ENCODE results near the gene NRSN2. TPM values are rescaled to one million over a fixed set of nuclear protein-coding genes. Genes with fewer than 3 reads are reported as not detected.
"Not testable (repeated sequence)": the region's sequence is repeated elsewhere in the genome, so short reads cannot be mapped to it uniquely, and the experiment has no call there.

NRSN2 gene
- total and polyA plus RNA-seq, 2 of the 4 experiments (the other 2 are of a cell fraction) = 9.9 to 101 TPM

DNA sequence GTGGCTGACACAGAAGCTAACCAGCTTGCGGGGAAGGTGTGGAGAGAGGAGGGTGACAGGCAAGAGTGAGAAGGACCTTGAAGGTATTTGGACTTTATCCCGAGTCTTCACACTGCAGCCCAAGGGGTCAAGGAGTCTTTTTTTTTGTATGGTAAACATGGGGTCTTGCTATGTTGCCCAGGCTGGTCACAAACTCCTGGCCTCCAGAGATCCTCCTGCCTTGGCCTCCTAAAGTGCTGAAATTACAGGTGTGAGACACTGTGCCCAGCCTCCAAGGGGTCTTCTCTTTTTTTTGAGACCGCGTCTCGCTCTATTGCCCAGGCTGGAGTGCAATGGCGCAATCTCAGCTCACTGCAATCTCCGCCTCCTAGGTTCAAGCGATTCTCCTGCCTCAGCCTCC, 12.3 kb upstream of the NRSN2 start (continued):
- TF ChIP-seq POLR2A (IDR thresholded peaks at IDR 0.05; ENCODE audit: low read depth, low read length) = no peak
- TF ChIP-seq MXI1 (IDR thresholded peaks at IDR 0.05; ENCODE audit: borderline replicate concordance, low read depth, low read length) = no peak
- TF ChIP-seq NFE2L2 (IDR thresholded peaks at IDR 0.05; ENCODE audit: low read depth, low read length) = no peak
- TF ChIP-seq SMC3 (IDR thresholded peaks at IDR 0.05; ENCODE audit: low read depth, low read length) = no peak
- TF ChIP-seq MAZ (IDR thresholded peaks at IDR 0.05; ENCODE audit: borderline replicate concordance, low read depth, low read length) = no peak
- TF ChIP-seq CEBPB (IDR thresholded peaks at IDR 0.05; ENCODE audit: low read depth, low read length) = no peak

DNA sequence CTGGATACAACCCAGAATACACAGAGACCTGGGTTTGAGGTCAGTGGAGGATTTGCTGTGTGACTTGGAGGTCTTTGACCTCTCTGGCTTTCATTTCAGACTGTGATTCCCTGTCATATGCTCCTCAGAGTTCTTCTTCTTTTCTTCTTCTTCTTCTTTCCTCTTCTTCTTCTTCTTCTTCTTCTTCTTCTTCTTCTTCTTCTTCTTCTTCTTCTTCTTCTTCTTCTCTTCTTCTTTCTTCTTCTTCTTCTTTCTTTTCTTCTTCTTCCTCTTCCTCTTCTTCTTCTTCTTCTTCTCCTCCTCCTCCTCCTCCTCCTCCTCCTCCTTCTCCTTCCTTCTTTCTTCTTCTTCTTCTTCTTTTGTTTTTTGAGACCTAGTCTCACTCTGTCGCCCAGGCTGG, 10.9 kb upstream of the NRSN2 start:
- ATAC-seq (ENCODE audit: low read depth); H4K8ac ChIP-seq (ENCODE audit: low read depth in 2 of 2, low read length in 2 of 2); CTCF ChIA-PET; H3K14ac ChIP-seq (replicated peaks; ENCODE audit: low read depth, low read length); H4K91ac ChIP-seq (ENCODE audit: insufficient read depth, low read depth, low read length); H2BK20ac ChIP-seq (ENCODE audit: low read depth, low read length); H3K4me2 ChIP-seq (ENCODE audit: low read depth, low read length); H3K9ac ChIP-seq (ENCODE audit: low read depth, low read length); H3K18ac ChIP-seq (ENCODE audit: low read depth, low read length); H3K56ac ChIP-seq (ENCODE audit: extremely low read depth, insufficient read depth, low read length); H2BK5ac ChIP-seq (ENCODE audit: low read depth, low read length, poor library complexity, severe bottlenecking); H4K5ac ChIP-seq (ENCODE audit: low read depth, low read length); H3K4me3 ChIP-seq (ENCODE audit: insufficient read depth, low read depth, low read length); H3K36me3 ChIP-seq (ENCODE audit: control insufficient read depth, insufficient read depth, low read length); H3K9me3 ChIP-seq (ENCODE audit: control insufficient read depth, insufficient read depth, low read length); DNase-seq; H3K9me1 ChIP-seq (ENCODE audit: insufficient read depth, low read length); dilution Hi-C loops (cut with HindIII; ENCODE audit: low sequenced_read_pairs, unreplicated experiment); H2AK5ac ChIP-seq (ENCODE audit: low read depth, low read length); H3K27ac ChIP-seq (ENCODE audit: insufficient read depth, low read length); H3K4ac ChIP-seq (ENCODE audit: low read depth, low read length); H2BK15ac ChIP-seq (ENCODE audit: low read depth, low read length); H2BK120ac ChIP-seq (ENCODE audit: low read depth, low read length); intact Hi-C loops (cut with micrococcal nuclease); H2AK9ac ChIP-seq (replicated peaks; ENCODE audit: low read depth, low read length, poor library complexity); POLR2A ChIA-PET (ENCODE audit: unreplicated experiment); H3K4me1 ChIP-seq (ENCODE audit: control insufficient read depth, insufficient read depth, low read length); H3K23ac ChIP-seq (ENCODE audit: low read depth, low read length); H3K27me3 ChIP-seq (ENCODE audit: control insufficient read depth, insufficient read depth, low read length); H4K20me1 ChIP-seq (ENCODE audit: insufficient read depth, low read length); BruUV-seq (replicated peaks); H3K79me1 ChIP-seq (ENCODE audit: low read depth in 1 of 2, low read length in 2 of 2); H2AFZ ChIP-seq (replicated peaks; ENCODE audit: low read length, poor library complexity): not testable (repeated sequence)
- no CpG with 5 or more reads among the region's 1 CpG for WGBS, 2 experiments (ENCODE audit: extremely low coverage in 2 of 2, insufficient read length in 1 of 2)
- in situ Hi-C loops (cut with MboI; ENCODE audit: low sequenced_read_pairs) = loop anchor here (10.0 kb wide), 1 partner anchor 121 kb away; no protein-coding TSS in a partner anchor

All from IMR-90 (cell line).